ENCODE data around the gene PLPP1.

PLPP1 gene

DNA sequence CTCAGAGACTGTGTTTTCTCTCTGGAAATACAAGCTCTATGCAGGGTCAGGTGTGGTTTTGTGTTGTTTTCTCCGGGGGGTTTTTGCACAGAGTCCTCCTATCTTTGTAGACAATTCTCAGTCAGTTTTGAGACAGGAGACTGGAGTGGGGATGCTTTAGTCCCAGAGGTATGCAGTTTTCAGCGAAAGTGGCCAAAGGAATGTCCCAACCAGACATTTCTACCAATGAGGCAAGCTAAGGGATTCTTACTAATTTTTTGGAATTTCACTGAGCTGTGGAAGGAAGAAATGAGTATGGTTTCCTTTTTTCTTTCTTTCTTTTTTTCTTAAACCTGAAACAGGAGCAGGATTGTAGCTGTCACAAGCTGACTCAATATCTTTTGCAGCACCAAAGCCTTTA, 35.3 kb upstream of the PLPP1 start:
- H3K9me3 ChIP-seq (ENCODE audit: control insufficient read depth in 1 of 2, low read length in 2 of 2) = no peaks in the 10 kb centered on the region
- no peaks in the 10 kb centered on the region for H3K27me3 ChIP-seq (ENCODE audit: low read depth, low read length)
- no peaks in the 10 kb centered on the region for H3K36me3 ChIP-seq (ENCODE audit: control insufficient read depth in 1 of 2, insufficient read depth in 2 of 2, low read length in 2 of 2)
- no peak overlapping the region for H3K27ac ChIP-seq (ENCODE audit: low read length)
- H3K4me3 ChIP-seq (ENCODE audit: low read depth in 1 of 2, low read length in 2 of 2) = no peak overlapping the region
- no peaks in the 10 kb centered on the region for H3K4me1 ChIP-seq (ENCODE audit: control insufficient read depth in 1 of 2, insufficient read depth in 2 of 2, low read length in 2 of 2)

DNA sequence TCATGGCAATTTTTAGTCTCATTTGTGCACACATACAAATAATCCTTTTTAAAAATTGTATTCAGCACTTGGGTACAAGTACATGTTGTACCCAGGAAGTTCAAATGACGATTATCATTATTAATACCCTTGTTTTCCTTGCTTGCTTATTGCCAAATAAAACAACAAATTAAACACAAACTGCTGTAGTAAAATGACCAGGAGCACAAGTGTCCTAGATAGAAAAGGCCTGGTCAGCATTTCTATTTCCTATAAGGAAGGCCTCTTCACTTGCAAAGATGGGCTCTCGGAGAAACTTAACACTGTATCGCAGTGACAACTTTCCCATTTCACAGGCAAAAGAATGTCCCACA, 34.7 kb upstream of the PLPP1 start:
- no peaks in the 10 kb centered on the region for H3K4me1 ChIP-seq (ENCODE audit: control insufficient read depth in 1 of 2, insufficient read depth in 2 of 2, low read length in 2 of 2)
- H3K9me3 ChIP-seq (ENCODE audit: control insufficient read depth in 1 of 2, low read length in 2 of 2) = no peaks in the 10 kb centered on the region
- H3K27me3 ChIP-seq (ENCODE audit: low read depth, low read length) = no peaks in the 10 kb centered on the region
- no peaks in the 10 kb centered on the region for H3K36me3 ChIP-seq (ENCODE audit: control insufficient read depth in 1 of 2, insufficient read depth in 2 of 2, low read length in 2 of 2)
- H3K27ac ChIP-seq (ENCODE audit: low read length) = no peak overlapping the region
- H3K4me3 ChIP-seq (ENCODE audit: low read depth in 1 of 2, low read length in 2 of 2) = no peak overlapping the region

DNA sequence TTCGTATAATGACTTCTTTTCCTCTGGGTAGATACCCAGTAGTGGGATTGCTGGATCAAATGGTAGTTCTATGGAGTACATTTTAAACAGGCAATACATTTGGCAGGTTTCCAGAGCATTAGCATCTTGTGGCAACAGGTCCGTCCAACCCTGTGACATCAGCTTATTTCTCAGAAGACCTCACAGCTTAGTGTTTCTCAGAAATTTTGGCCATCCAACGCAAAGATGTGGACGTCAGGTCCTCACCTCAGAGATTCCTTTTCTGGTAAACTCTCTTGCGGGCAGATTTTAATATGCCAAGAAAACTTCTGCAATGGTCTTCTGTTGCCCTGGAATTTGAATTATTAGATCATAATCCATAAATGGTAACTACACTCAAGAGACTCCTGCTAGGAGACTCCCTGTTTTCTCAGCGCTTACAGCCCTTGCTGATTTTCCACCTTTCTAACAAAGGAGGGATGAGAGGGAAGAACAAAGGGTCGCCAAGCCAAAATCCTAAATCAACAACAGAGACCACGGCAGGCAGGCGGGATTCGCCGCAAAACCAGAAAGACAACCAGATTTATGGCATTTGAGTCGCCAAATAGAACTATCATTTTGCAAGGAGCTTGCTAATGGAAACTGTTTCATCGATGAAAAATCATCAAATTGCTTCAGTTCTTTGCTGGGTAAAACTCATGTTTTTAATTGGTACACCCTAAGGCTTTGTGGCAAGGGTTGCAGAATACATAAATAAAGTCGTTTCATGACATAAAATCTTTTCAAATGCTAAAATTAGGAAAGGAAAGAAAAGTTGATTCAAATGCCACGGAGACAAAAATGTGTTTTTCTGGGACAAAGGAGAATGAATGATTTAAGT, 34.1 kb upstream of the PLPP1 start:
- no peak overlapping the region for H3K27ac ChIP-seq (ENCODE audit: low read length)
- no peak overlapping the region for H3K4me3 ChIP-seq (ENCODE audit: low read depth in 1 of 2, low read length in 2 of 2)
- no peaks in the 10 kb centered on the region for H3K27me3 ChIP-seq (ENCODE audit: low read depth, low read length)
- H3K4me1 ChIP-seq (ENCODE audit: control insufficient read depth in 1 of 2, insufficient read depth in 2 of 2, low read length in 2 of 2) = no peaks in the 10 kb centered on the region
- H3K9me3 ChIP-seq (ENCODE audit: control insufficient read depth in 1 of 2, low read length in 2 of 2) = no peaks in the 10 kb centered on the region
- H3K36me3 ChIP-seq (ENCODE audit: control insufficient read depth in 1 of 2, insufficient read depth in 2 of 2, low read length in 2 of 2) = no peaks in the 10 kb centered on the region

GRCh38 chr5:55564721-55565120, 30.0 kb upstream of the PLPP1 start:
- Histone ChIP-seq H3K27me3 (ENCODE audit: low read depth, low read length) (no peaks in the 10 kb centered on the region), H3K27ac (ENCODE audit: low read length) (no peak overlapping the region), H3K4me1 (ENCODE audit: control insufficient read depth in 1 of 2, insufficient read depth in 2 of 2, low read length in 2 of 2) (no peaks in the 10 kb centered on the region), H3K36me3 (ENCODE audit: control insufficient read depth in 1 of 2, insufficient read depth in 2 of 2, low read length in 2 of 2) (no peaks in the 10 kb centered on the region), H3K4me3 (ENCODE audit: low read depth in 1 of 2, low read length in 2 of 2) (no peak overlapping the region), H3K9me3 (ENCODE audit: control insufficient read depth in 1 of 2, low read length in 2 of 2) (no peaks in the 10 kb centered on the region)

DNA sequence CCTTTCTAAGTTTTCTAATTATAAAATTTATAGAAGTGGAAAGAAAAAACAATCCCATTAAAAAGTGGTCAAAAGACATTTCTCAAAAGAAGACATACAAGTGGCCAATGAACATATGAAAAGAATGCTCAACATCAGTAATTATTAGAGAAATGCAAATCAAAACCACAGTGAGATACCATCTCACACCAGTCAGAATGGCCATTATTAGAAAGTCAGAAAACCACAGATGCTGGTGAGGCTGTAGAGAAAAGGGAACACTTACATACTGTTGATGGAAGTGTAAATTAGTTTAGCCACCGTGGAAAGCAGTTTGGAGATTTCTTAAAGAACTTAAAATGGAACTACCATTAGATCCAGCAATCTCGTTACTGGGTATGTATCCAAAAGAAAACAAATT, 23.7 kb upstream of the PLPP1 start:
- peaks cover 0 to 8% of the 10 kb centered on the region in 2 donors for H3K4me1 ChIP-seq (ENCODE audit: control insufficient read depth in 1 of 2, insufficient read depth in 2 of 2, low read length in 2 of 2)
- no peaks in the 10 kb centered on the region for H3K27me3 ChIP-seq (ENCODE audit: low read depth, low read length)
- no peaks in the 10 kb centered on the region for H3K36me3 ChIP-seq (ENCODE audit: control insufficient read depth in 1 of 2, insufficient read depth in 2 of 2, low read length in 2 of 2)
- H3K4me3 ChIP-seq (ENCODE audit: low read depth in 1 of 2, low read length in 2 of 2) = no peak overlapping the region
- no peak overlapping the region for H3K27ac ChIP-seq (ENCODE audit: low read length)
- no peaks in the 10 kb centered on the region for H3K9me3 ChIP-seq (ENCODE audit: control insufficient read depth in 1 of 2, low read length in 2 of 2)

DNA sequence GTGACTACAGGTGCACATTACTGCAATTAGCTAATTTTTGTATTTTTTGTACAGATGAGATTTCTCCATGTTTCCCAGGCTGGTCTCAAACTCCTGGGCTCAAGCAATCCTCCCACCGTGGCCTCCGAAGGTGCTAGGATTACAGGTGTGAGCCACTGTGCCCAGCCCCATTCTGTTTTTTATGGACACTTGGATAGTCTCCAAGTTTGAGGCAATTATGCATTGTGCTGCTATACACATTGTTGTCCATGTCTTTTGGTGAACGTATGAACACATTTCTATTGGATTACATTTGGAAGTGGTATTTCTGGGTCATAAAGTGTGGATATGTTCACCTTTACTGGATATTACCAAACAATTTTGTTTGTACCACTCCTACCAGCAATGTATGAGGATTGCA, 22.4 kb upstream of the PLPP1 start:
- no peaks in the 10 kb centered on the region for H3K27me3 ChIP-seq (ENCODE audit: low read depth, low read length)

DNA sequence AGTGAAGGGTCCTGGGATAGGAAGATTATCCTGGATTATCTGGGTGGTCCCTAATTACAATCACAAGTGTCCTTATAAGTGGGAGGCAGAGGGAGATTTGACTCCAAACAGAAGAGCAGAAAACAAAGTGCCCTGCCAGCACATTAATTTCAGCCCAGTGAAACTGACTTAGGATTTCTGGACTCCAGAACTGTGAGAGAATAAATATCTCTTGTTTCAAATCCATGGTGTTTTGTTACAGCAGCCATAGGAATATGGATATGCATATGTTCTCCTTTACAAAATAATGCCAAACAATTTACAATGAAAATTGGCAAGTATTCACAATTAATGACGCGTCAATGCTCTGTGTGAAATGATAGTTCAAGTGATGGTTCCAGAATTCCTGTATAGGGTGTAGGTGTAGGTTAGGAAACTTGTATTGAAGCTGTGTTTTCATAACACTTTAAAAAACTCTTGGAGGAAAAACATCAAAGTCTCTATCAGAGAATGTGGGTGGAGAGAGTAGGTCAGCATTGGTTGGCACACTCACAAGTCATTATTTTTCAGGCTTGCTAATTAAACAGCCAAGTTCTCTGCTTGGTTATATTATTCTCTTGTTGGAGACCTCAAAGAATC, 19.9 kb upstream of the PLPP1 start:
- no peaks in the 10 kb centered on the region for H3K9me3 ChIP-seq (ENCODE audit: control insufficient read depth in 1 of 2, low read length in 2 of 2)
- H3K36me3 ChIP-seq (ENCODE audit: control insufficient read depth in 1 of 2, insufficient read depth in 2 of 2, low read length in 2 of 2) = no peaks in the 10 kb centered on the region
- H3K27ac ChIP-seq (ENCODE audit: low read length) = no peak overlapping the region
- no peaks in the 10 kb centered on the region for H3K27me3 ChIP-seq (ENCODE audit: low read depth, low read length)
- peaks cover 0 to 8% of the 10 kb centered on the region in 2 donors for H3K4me1 ChIP-seq (ENCODE audit: control insufficient read depth in 1 of 2, insufficient read depth in 2 of 2, low read length in 2 of 2)
- H3K4me3 ChIP-seq (ENCODE audit: low read depth in 1 of 2, low read length in 2 of 2) = no peak overlapping the region

More for the DNA sequence above, 22.4 kb upstream of the PLPP1 start:
- H3K4me3 ChIP-seq (ENCODE audit: low read depth in 1 of 2, low read length in 2 of 2) = no peak overlapping the region
- no peak overlapping the region for H3K27ac ChIP-seq (ENCODE audit: low read length)
- H3K9me3 ChIP-seq (ENCODE audit: control insufficient read depth in 1 of 2, low read length in 2 of 2) = no peaks in the 10 kb centered on the region
- no peaks in the 10 kb centered on the region for H3K36me3 ChIP-seq (ENCODE audit: control insufficient read depth in 1 of 2, insufficient read depth in 2 of 2, low read length in 2 of 2)
- H3K4me1 ChIP-seq (ENCODE audit: control insufficient read depth in 1 of 2, insufficient read depth in 2 of 2, low read length in 2 of 2) = peaks cover 0 to 8% of the 10 kb centered on the region in 2 donors

GRCh38 chr5:55551904-55552303, 17.1 kb upstream of the PLPP1 start:
- Histone ChIP-seq H3K9me3 (ENCODE audit: control insufficient read depth in 1 of 2, low read length in 2 of 2) (no peaks in the 10 kb centered on the region), H3K4me1 (ENCODE audit: control insufficient read depth in 1 of 2, insufficient read depth in 2 of 2, low read length in 2 of 2) (peaks cover 0 to 8% of the 10 kb centered on the region in 2 donors), H3K27ac (ENCODE audit: low read length) (no peak overlapping the region), H3K36me3 (ENCODE audit: control insufficient read depth in 1 of 2, insufficient read depth in 2 of 2, low read length in 2 of 2) (no peaks in the 10 kb centered on the region), H3K4me3 (ENCODE audit: low read depth in 1 of 2, low read length in 2 of 2) (no peak overlapping the region), H3K27me3 (ENCODE audit: low read depth, low read length) (no peaks in the 10 kb centered on the region)

- H3K36me3 ChIP-seq (ENCODE audit: control insufficient read depth in 1 of 2, insufficient read depth in 2 of 2, low read length in 2 of 2) = no peaks in the 10 kb centered on the region
- H3K4me1 ChIP-seq (ENCODE audit: control insufficient read depth in 1 of 2, insufficient read depth in 2 of 2, low read length in 2 of 2) = peaks cover 0 to 8% of the 10 kb centered on the region in 2 donors
- H3K27ac ChIP-seq (ENCODE audit: low read length) = no peak overlapping the region
- H3K4me3 ChIP-seq (ENCODE audit: low read depth in 1 of 2, low read length in 2 of 2) = no peak overlapping the region
- no peaks in the 10 kb centered on the region for H3K9me3 ChIP-seq (ENCODE audit: control insufficient read depth in 1 of 2, low read length in 2 of 2)
- H3K27me3 ChIP-seq (ENCODE audit: low read depth, low read length) = no peaks in the 10 kb centered on the region
Measured at GRCh38 chr5:55551358-55551757, 16.6 kb upstream of the PLPP1 start.

DNA sequence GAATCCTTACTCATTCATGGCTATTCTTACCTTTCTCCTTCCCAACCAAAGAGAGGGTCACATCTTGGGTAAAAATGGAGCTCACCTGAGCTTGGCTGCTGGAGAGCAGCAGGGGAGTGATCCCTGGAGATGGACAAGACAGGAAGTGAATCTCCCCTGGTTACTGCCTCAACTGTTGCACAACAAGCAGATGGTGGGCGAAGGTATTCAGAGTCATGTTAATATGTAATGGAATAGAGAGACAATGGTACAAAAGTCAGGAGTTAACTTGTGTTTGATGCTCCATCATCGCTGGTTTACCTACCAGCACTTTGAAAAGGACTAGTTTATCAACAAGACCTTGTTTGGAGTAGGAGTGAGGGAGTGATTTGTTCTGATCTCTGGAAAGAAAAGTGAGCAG, 13.0 kb upstream of the PLPP1 start:
- H3K27me3 ChIP-seq (ENCODE audit: low read depth, low read length) = no peaks in the 10 kb centered on the region
- H3K4me1 ChIP-seq (ENCODE audit: control insufficient read depth in 1 of 2, insufficient read depth in 2 of 2, low read length in 2 of 2) = no peaks in the 10 kb centered on the region
- H3K4me3 ChIP-seq (ENCODE audit: low read depth in 1 of 2, low read length in 2 of 2) = no peak overlapping the region
- no peak overlapping the region for H3K27ac ChIP-seq (ENCODE audit: low read length)
- H3K36me3 ChIP-seq (ENCODE audit: control insufficient read depth in 1 of 2, insufficient read depth in 2 of 2, low read length in 2 of 2) = no peaks in the 10 kb centered on the region
- H3K9me3 ChIP-seq (ENCODE audit: control insufficient read depth in 1 of 2, low read length in 2 of 2) = no peaks in the 10 kb centered on the region

GRCh38 chr5:55546947-55547346, 12.2 kb upstream of the PLPP1 start:
- no peaks in the 10 kb centered on the region for H3K4me1 ChIP-seq (ENCODE audit: control insufficient read depth in 1 of 2, insufficient read depth in 2 of 2, low read length in 2 of 2)
- no peak overlapping the region for H3K27ac ChIP-seq (ENCODE audit: low read length)
- H3K9me3 ChIP-seq (ENCODE audit: control insufficient read depth in 1 of 2, low read length in 2 of 2) = no peaks in the 10 kb centered on the region
- H3K4me3 ChIP-seq (ENCODE audit: low read depth in 1 of 2, low read length in 2 of 2) = no peak overlapping the region
- H3K27me3 ChIP-seq (ENCODE audit: low read depth, low read length) = no peaks in the 10 kb centered on the region
- no peaks in the 10 kb centered on the region for H3K36me3 ChIP-seq (ENCODE audit: control insufficient read depth in 1 of 2, insufficient read depth in 2 of 2, low read length in 2 of 2)

DNA sequence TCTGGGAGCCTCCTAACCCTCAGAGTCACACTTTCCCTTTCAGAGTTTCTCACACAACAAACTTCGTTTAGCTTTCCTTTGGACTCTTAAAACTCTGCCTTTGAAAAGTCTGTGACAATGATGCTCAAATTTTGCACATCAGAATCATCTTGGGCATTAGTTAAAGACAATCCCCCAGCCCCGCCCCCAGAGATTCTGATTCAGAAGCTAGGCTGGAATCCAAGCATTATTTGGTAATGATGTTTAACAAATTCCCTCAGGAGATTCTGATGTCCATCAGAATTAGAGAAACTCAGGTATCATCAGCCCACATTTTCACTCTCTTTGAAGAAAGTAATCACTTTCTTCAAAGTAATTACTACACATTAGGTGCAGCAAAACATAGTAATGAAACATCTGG, 9.6 kb upstream of the PLPP1 start:
- Histone ChIP-seq H3K27ac (ENCODE audit: low read length) (no peak overlapping the region), H3K4me1 (ENCODE audit: control insufficient read depth in 1 of 2, insufficient read depth in 2 of 2, low read length in 2 of 2) (no peaks in the 10 kb centered on the region)

More for the DNA sequence above, 9.6 kb upstream of the PLPP1 start:
- H3K27me3 ChIP-seq (ENCODE audit: low read depth, low read length) = no peaks in the 10 kb centered on the region
- no peak overlapping the region for H3K4me3 ChIP-seq (ENCODE audit: low read depth in 1 of 2, low read length in 2 of 2)
- no peaks in the 10 kb centered on the region for H3K9me3 ChIP-seq (ENCODE audit: control insufficient read depth in 1 of 2, low read length in 2 of 2)
- no peaks in the 10 kb centered on the region for H3K36me3 ChIP-seq (ENCODE audit: control insufficient read depth in 1 of 2, insufficient read depth in 2 of 2, low read length in 2 of 2)
